HG03432 (cell line): ENCODE measurements around the gene GINS3.

Source experiments
- ATAC-seq: cut with Tn5 transposase; IDR thresholded peaks from one replicate; pipeline ENCODE4 v1.9.1; 2021; ENCODE audit warnings: mild to moderate bottlenecking, moderate library complexity; ENCODE audit not compliant: unreplicated experiment

GINS3 gene

GRCh38 chr16:58392215-58393137, at the start of gene GINS3:
Gene GINS3 (plus strand): TSS chr16:58392471. CDS start chr16:58392602, 131 bp downstream.
- peak; percentile 98 for ATAC-seq

GRCh38 chr16:58343562-58343961, 48.7 kb upstream of the GINS3 start:
- no peak for ATAC-seq

- ATAC-seq = no peak
Measured at GRCh38 chr16:58345574-58346354, 46.5 kb upstream of the GINS3 start.

GRCh38 chr16:58346831-58347371, 45.4 kb upstream of the GINS3 start:
- ATAC-seq = no peak

GRCh38 chr16:58348986-58349385, 43.3 kb upstream of the GINS3 start:
- no peak for ATAC-seq

- ATAC-seq = no peak
Measured at GRCh38 chr16:58352690-58353089, 39.6 kb upstream of the GINS3 start.

- ATAC-seq = no peak
Measured at GRCh38 chr16:58360041-58360634, 32.1 kb upstream of the GINS3 start.

- ATAC-seq = no peak
Measured at GRCh38 chr16:58361726-58362125, 30.5 kb upstream of the GINS3 start.

- no peak for ATAC-seq
Measured at GRCh38 chr16:58363746-58364393, 28.4 kb upstream of the GINS3 start.

- ATAC-seq = no peak
Measured at GRCh38 chr16:58365623-58366022, 26.6 kb upstream of the GINS3 start.

- peak; percentile 58 for ATAC-seq
Measured at GRCh38 chr16:58366247-58367031, 25.8 kb upstream of the GINS3 start.

GRCh38 chr16:58367252-58367651, 25.0 kb upstream of the GINS3 start:
- ATAC-seq = no peak

GRCh38 chr16:58371841-58372240, 20.4 kb upstream of the GINS3 start:
- ATAC-seq = no peak

GRCh38 chr16:58375386-58375785, 16.9 kb upstream of the GINS3 start:
- no peak for ATAC-seq

- ATAC-seq = no peak
Measured at GRCh38 chr16:58377932-58378331, 14.3 kb upstream of the GINS3 start.

GRCh38 chr16:58378401-58378800, 13.9 kb upstream of the GINS3 start:
- no peak for ATAC-seq

GRCh38 chr16:58379736-58380135, 12.5 kb upstream of the GINS3 start:
- no peak for ATAC-seq

GRCh38 chr16:58381661-58382060, 10.6 kb upstream of the GINS3 start:
- no peak for ATAC-seq

GRCh38 chr16:58384437-58385055, 7.7 kb upstream of the GINS3 start:
- no peak for ATAC-seq
